HepG2 (cell line): ENCODE measurements around the gene CGNL1. TPM values are rescaled to one million over a fixed set of nuclear protein-coding genes. Genes with fewer than 3 reads are reported as not detected.
A peak's percentile ranks its signal among the peaks of the same experiment; 100 is the strongest.

Experiments
- CEBPZ ChIP-seq: IDR thresholded peaks from 2 replicates; pipeline ENCODE4 v1.6.1; 2012; ENCODE audit warnings: low read length, improper control_type of control experiment
- HNF1A ChIP-seq, 2 experiments: sonication (generic) in 1 of 2; formaldehyde crosslinking in 1 of 2; IDR thresholded peaks; 2 replicates each; pipeline versions ENCODE4 v1.4.0 to v1.6.1; 2016 to 2020; ENCODE audit warnings: borderline replicate concordance in 1 of 2, low read depth in 1 of 2, mild to moderate bottlenecking in 1 of 2, missing genetic modification reagents in 1 of 2
- NCOA1 ChIP-seq: sonication (generic); formaldehyde crosslinking; IDR thresholded peaks from 2 replicates; pipeline ENCODE4 v1.9.0; 2021; ENCODE audit warnings: missing genetic modification reagents
- SNAPC4 ChIP-seq: sonication (generic); formaldehyde crosslinking; IDR thresholded peaks from 2 replicates; pipeline ENCODE4 v1.4.0; 2020; ENCODE audit warnings: mild to moderate bottlenecking, missing genetic modification reagents
- XRCC5 ChIP-seq: fragments of 200-400 bp; formaldehyde crosslinking; optimal IDR thresholded peaks from 2 replicates; pipeline ENCODE3; 2017; ENCODE audit warnings: mild to moderate bottlenecking, low read length
- ZEB1 ChIP-seq: IDR thresholded peaks from 2 replicates; pipeline ENCODE4 v1.6.1; 2012; ENCODE audit warnings: mild to moderate bottlenecking, low read depth, inconsistent platforms; ENCODE audit not compliant: insufficient replicate concordance
- ZFP90 ChIP-seq: sonication (generic); formaldehyde crosslinking; IDR thresholded peaks from 2 replicates; pipeline ENCODE4 v1.8.0; 2022; ENCODE audit warnings: missing genetic modification reagents, mild to moderate bottlenecking, inconsistent platforms, borderline replicate concordance
- polyA plus RNA-seq, 8 experiments: library from polyadenylated mRNA; depleted of rRNA in 3 of 8; stranded (reverse) in 7 of 8; unstranded in 1 of 8; fragments of >200 nt; fragmentation: Illumina TruSeq in 4 of 8; extraction: Trizol in 4 of 8; gene quantifications; 2 replicates each; pipeline versions ENCODE4 v1.2.1 to v1.2.3, GENCODE V29; 2011 to 2016; ENCODE audit warnings: low read depth in 4 of 8, missing spikeins in 1 of 8, mixed read lengths in 1 of 8; ENCODE audit not compliant: insufficient read depth in 1 of 8
- total RNA-seq, 5 experiments: library from RNA; depleted of rRNA; stranded (reverse); fragments of >200 nt; fragmentation: Illumina TruSeq; extraction: Trizol; gene quantifications; 2 replicates each; pipeline ENCODE4 v1.2.3, GENCODE V29; 2016; ENCODE audit warnings: low read depth in 1 of 5

CGNL1 gene
- total and polyA plus RNA-seq, 2 of the 13 experiments (the other 11 are each of a cell fraction or from before 2014, with no cell fraction given) = 5.6 to 15.6 TPM

DNA sequence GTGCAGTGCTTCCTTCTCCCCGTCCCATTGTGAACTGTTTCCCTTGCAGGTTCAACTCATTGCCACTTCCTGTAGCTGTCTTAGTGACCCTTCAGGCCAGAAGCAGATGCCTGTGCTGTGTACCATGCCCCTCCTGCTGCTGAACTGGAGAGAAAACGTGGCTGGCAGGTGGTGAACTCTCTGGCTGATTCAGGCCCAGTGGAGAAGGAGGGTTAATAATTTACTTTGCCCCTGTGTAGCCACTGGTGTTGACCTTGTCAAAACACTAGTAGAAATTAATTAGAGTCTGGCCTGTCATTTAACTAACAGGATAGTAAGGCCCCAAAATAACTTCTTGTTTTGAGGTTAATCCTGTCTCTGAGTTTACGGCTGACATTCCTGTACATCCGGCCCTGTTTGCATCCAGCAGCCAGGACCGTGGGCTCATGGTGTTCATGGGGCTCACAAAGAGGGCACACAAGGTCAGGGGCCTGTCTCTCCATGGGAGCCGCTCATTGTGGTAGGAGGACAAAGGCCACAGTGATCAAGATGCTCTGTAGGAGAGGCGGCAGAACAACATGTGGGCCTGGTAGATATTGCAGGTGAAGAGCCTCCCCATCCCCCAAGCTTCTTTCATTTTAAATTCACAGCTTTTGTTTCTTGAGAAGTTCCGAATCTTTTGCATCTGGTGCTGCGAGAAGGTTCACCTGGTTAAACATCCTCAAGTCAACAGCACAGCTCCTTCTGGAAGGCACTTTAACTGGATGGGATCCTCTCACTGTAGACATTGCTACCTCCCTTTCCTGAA lies 101.6 kb downstream of the CGNL1 start (continued):
- peak; percentile 96 for TF ChIP-seq HNF1A (IDR thresholded peaks at IDR 0.05; ENCODE audit: low read depth)
- peak; percentile 99 for TF ChIP-seq HNF1A (CRISPR knock-in tag; IDR thresholded peaks at IDR 0.05; ENCODE audit: borderline replicate concordance)
- no peak for TF ChIP-seq ZEB1
- TF ChIP-seq SNAPC4 (CRISPR knock-in tag) = 0 out of 2 replicates have a peak, but pooled peaks have one; percentile 61
- TF ChIP-seq CEBPZ = no peak
- TF ChIP-seq NCOA1 (CRISPR knock-in tag) = 0 out of 2 replicates have a peak, but pooled peaks have one; percentile 85
- TF ChIP-seq XRCC5 = peak; percentile 58
- peak; percentile 36; the same call in 1 of the 2 replicates for TF ChIP-seq ZFP90 (CRISPR knock-in tag)
